ENCODE measurements around the gene BCAT1.

GRCh38 chr12:24814379-24815113, 134.4 kb downstream of the BCAT1 start:
- no peak for TF ChIP-seq POLR2AphosphoS5 (IDR thresholded peaks at IDR 0.05; ENCODE audit: insufficient read depth, low read depth, low read length)
- no peak for TF ChIP-seq POLR2A (IDR thresholded peaks at IDR 0.05; ENCODE audit: low read depth, low read length)
- no peak for TF ChIP-seq CTCF (IDR thresholded peaks at IDR 0.05; ENCODE audit: extremely low read depth in 1 of 2, insufficient read depth in 1 of 2, low read depth in 1 of 2, low read length in 2 of 2)
- TF ChIP-seq, protein P1, sequence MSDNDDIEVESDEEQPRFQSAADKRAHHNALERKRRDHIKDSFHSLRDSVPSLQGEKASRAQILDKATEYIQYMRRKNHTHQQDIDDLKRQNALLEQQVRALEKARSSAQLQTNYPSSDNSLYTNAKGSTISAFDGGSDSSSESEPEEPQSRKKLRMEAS (IDR thresholded peaks at IDR 0.05; ENCODE audit: insufficient read depth, insufficient read length), result no peak
- no peak for TF ChIP-seq MYC (IDR thresholded peaks at IDR 0.05; ENCODE audit: low read depth, low read length)
- no peak for TF ChIP-seq EZH2 (IDR thresholded peaks at IDR 0.05; ENCODE audit: borderline replicate concordance, low read depth, low read length, severe bottlenecking)
- TF ChIP-seq JUN (IDR thresholded peaks at IDR 0.05; ENCODE audit: borderline replicate concordance, insufficient read depth, insufficient read length, low read depth), result no peak
